NT2/D1 (cell line): ENCODE measurements around the gene ATP8B2.

Source experiments
- SUZ12 ChIP-seq: IDR thresholded peaks from 2 replicates; pipeline ENCODE4 v1.6.1; 2011; ENCODE audit not compliant: insufficient read length, insufficient read depth; ENCODE audit errors: extremely low read depth
- YY1 ChIP-seq: IDR thresholded peaks from 2 replicates; pipeline ENCODE4 v1.6.1; 2011; ENCODE audit not compliant: insufficient read length, insufficient read depth

GRCh38 chr1:154398678-154399077, 73.4 kb downstream of the ATP8B2 start:
- TF ChIP-seq YY1 (no peak), SUZ12 (no peak)
